ENCODE data around the gene FBXO5. TPM values are rescaled to one million over a fixed set of nuclear protein-coding genes. Genes with fewer than 3 reads are reported as not detected.
A peak's percentile ranks its signal among the peaks of the same experiment; 100 is the strongest.

Gene FBXO5
- total RNA-seq, 1 experiment from 2014 or later, result 47.4 TPM

- TF ChIP-seq ATF6 (CRISPR knock-in tag; IDR thresholded peaks at IDR 0.05), result no peak
- TF ChIP-seq ARID4B (CRISPR knock-in tag; IDR thresholded peaks at IDR 0.05; ENCODE audit: borderline replicate concordance), result no peak
- no peak for TF ChIP-seq CBFB (CRISPR knock-in tag; IDR thresholded peaks at IDR 0.05; ENCODE audit: low read depth)
- no peak for TF ChIP-seq KAT7 (CRISPR knock-in tag; IDR thresholded peaks at IDR 0.05; ENCODE audit: borderline replicate concordance)
- TF ChIP-seq FOXP4 (CRISPR knock-in tag; IDR thresholded peaks at IDR 0.05), result no peak
- TF ChIP-seq ESRRA (CRISPR knock-in tag; IDR thresholded peaks at IDR 0.05; ENCODE audit: borderline replicate concordance), result no peak
Observed at GRCh38 chr6:152976749-152977148, 6.1 kb downstream of the FBXO5 start (continued).

- H3K9me3 Mint-ChIP-seq, result no peaks in the 10 kb centered on the region
- TF ChIP-seq ZMAT4 (CRISPR knock-in tag; IDR thresholded peaks at IDR 0.05) (no peak), GABPB1 (CRISPR knock-in tag; IDR thresholded peaks at IDR 0.05) (no peak), SMAD3 (CRISPR knock-in tag; IDR thresholded peaks at IDR 0.05; ENCODE audit: borderline replicate concordance) (no peak), ZNF219 (CRISPR knock-in tag; IDR thresholded peaks at IDR 0.05; ENCODE audit: borderline replicate concordance) (no peak), MAX (CRISPR knock-in tag; IDR thresholded peaks at IDR 0.05) (no peak), MXD4 (CRISPR knock-in tag; IDR thresholded peaks at IDR 0.05; ENCODE audit: borderline replicate concordance) (no peak), ZNF671 (CRISPR knock-in tag; IDR thresholded peaks at IDR 0.05) (no peak), MLX (CRISPR knock-in tag; IDR thresholded peaks at IDR 0.05) (no peak), ZNF263 (CRISPR knock-in tag; IDR thresholded peaks at IDR 0.05; ENCODE audit: low read depth) (no peak), E2F4 (CRISPR knock-in tag; IDR thresholded peaks at IDR 0.05; ENCODE audit: borderline replicate concordance, low read depth) (no peak), ZNF416 (CRISPR knock-in tag; IDR thresholded peaks at IDR 0.05) (no peak), SMAD4 (CRISPR knock-in tag; IDR thresholded peaks at IDR 0.05) (no peak)
Observed at GRCh38 chr6:152975204-152975915, 7.5 kb downstream of the FBXO5 start.

More at GRCh38 chr6:152975204-152975915, 7.5 kb downstream of the FBXO5 start:
- H3K27me3 Mint-ChIP-seq (ENCODE audit: low read depth), result no peaks in the 10 kb centered on the region
- H3K27ac Mint-ChIP-seq, result peak overlapping the region; percentile 74; the same call in 1 of the 2 replicates
- DNase-seq (ENCODE audit: low spot score) (no peak), ATAC-seq (no peak)
- H3K4me3 Mint-ChIP-seq, result 0 out of 2 replicates have a peak overlapping the region, but pooled peaks have one; percentile 38
- ChIA-PET POLR2A (no interaction called here), CTCF (no interaction called here)
- H3K36me3 Mint-ChIP-seq, result peaks cover 66% of the 10 kb centered on the region
- peaks cover 43% of the 10 kb centered on the region for H3K4me1 Mint-ChIP-seq

Measured in WTC11 (cell line).